Astrocyte (in vitro differentiated cells and primary cell): ENCODE measurements around the gene PRKD3. TPM values are rescaled to one million over a fixed set of nuclear protein-coding genes. Genes with fewer than 3 reads are reported as not detected.
A peak's percentile ranks its signal among the peaks of the same experiment; 100 is the strongest.

Source experiments
- DNase-seq: peaks from one replicate; pipeline ENCODE4 v3.0.0-alpha.2; 2010; ENCODE audit warnings: low read depth
- FAIRE-seq: peaks from 2 replicates; lab custom pipeline; 2011; peaks lifted over from hg19 to GRCh38; lab: Jason Lieb, UNC
- H2AFZ ChIP-seq: 2 replicates; pipeline ENCODE4 v1.6.0; 2012; ENCODE audit warnings: low read depth, low read length, inconsistent platforms
- H3K27ac ChIP-seq: 2 replicates; pipeline ENCODE4 v1.5.1; 2011; ENCODE audit warnings: low read depth, low read length, inconsistent platforms
- H3K27me3 ChIP-seq: 2 replicates; pipeline ENCODE4 v1.6.0; 2011; ENCODE audit warnings: low read length, inconsistent platforms; ENCODE audit not compliant: insufficient read depth
- H3K36me3 ChIP-seq: 2 replicates; pipeline ENCODE4 v1.5.1; 2011; ENCODE audit warnings: low read length, inconsistent platforms; ENCODE audit not compliant: insufficient read depth
- H3K4me1 ChIP-seq: 2 replicates; pipeline ENCODE4 v1.5.1; 2011; ENCODE audit warnings: low read length, inconsistent platforms; ENCODE audit not compliant: insufficient read depth
- H3K4me2 ChIP-seq: 2 replicates; pipeline ENCODE4 v1.6.0; 2012; ENCODE audit warnings: low read length, inconsistent platforms
- H3K4me3 ChIP-seq: 2 replicates; pipeline ENCODE4 v1.5.1; 2011; ENCODE audit warnings: low read depth, mild to moderate bottlenecking, low read length, inconsistent platforms; ENCODE audit not compliant: insufficient read depth
- H3K79me2 ChIP-seq: 2 replicates; pipeline ENCODE4 v1.6.0; 2012; ENCODE audit warnings: mild to moderate bottlenecking, low read length, inconsistent platforms; ENCODE audit not compliant: insufficient read depth
- H3K9ac ChIP-seq: 2 replicates; pipeline ENCODE4 v1.6.0; 2012; ENCODE audit warnings: mild to moderate bottlenecking, low read length, inconsistent platforms
- H3K9me3 ChIP-seq: 2 replicates; pipeline ENCODE4 v1.5.1; 2012; ENCODE audit warnings: low read depth, mild to moderate bottlenecking, low read length, inconsistent platforms; ENCODE audit not compliant: insufficient read depth
- H4K20me1 ChIP-seq: 2 replicates; pipeline ENCODE4 v1.6.0; 2012; ENCODE audit warnings: low read length, inconsistent platforms; ENCODE audit not compliant: insufficient read depth
- H3K27ac Mint-ChIP-seq: one replicate; pipeline ENCODE4 v1.8.0; 2021; ENCODE audit warnings: mild to moderate bottlenecking, mixed read lengths; ENCODE audit not compliant: unreplicated experiment
- H3K27me3 Mint-ChIP-seq: one replicate; pipeline ENCODE4 v1.8.0; 2021; ENCODE audit warnings: low read depth, mixed read lengths; ENCODE audit not compliant: unreplicated experiment
- H3K36me3 Mint-ChIP-seq: one replicate; pipeline ENCODE4 v1.8.0; 2021; ENCODE audit warnings: low read depth, mixed read lengths; ENCODE audit not compliant: unreplicated experiment
- H3K4me1 Mint-ChIP-seq: one replicate; pipeline ENCODE4 v1.8.0; 2021; ENCODE audit warnings: low read depth, mixed read lengths; ENCODE audit not compliant: unreplicated experiment
- H3K4me3 Mint-ChIP-seq: one replicate; pipeline ENCODE4 v1.8.0; 2021; ENCODE audit warnings: mild to moderate bottlenecking, moderate library complexity, mixed read lengths; ENCODE audit not compliant: unreplicated experiment
- H3K9me3 Mint-ChIP-seq: one replicate; pipeline ENCODE4 v1.8.0; 2021; ENCODE audit warnings: mild to moderate bottlenecking, mixed read lengths; ENCODE audit not compliant: unreplicated experiment
- CTCF ChIP-seq: IDR thresholded peaks from 2 replicates; pipeline ENCODE4 v1.5.1; 2011; ENCODE audit warnings: low read depth, mild to moderate bottlenecking, inconsistent platforms, low read length, moderate library complexity; ENCODE audit not compliant: insufficient read depth
- EZH2 ChIP-seq: IDR thresholded peaks from 2 replicates; pipeline ENCODE4 v1.6.1; 2012; ENCODE audit warnings: mild to moderate bottlenecking, low read length, inconsistent platforms; ENCODE audit not compliant: insufficient read depth
- total RNA-seq: library from RNA; stranded (reverse); gene quantifications from 2 replicates; pipeline ENCODE4 v1.2.1, GENCODE V29; 2021

Gene PRKD3
- total RNA-seq, 1 donor from 2014 or later: 42.5 TPM

DNA sequence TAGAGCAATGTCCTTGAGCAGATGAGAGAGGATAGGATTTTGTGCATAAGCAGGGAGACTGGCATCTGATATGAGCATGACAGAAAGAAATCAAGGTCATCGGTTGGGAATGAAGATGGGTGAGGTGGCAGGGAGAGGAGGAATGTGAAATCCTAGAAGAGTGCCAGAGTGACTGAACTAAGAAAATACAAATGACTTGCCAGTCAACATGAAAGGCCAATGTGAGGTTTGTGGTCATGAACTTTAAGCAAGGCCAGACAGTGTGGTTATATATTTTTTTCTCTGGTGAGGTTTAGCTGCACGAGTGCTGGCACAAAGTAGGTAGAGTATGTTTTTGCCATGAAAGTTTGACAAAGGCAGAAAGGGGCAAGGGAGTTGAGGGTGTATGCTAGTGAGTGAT, 41.0 kb upstream of the PRKD3 start:
- no peaks in the 10 kb centered on the region for H3K4me1 ChIP-seq
- peaks cover 4% of the 10 kb centered on the region for H3K36me3 Mint-ChIP-seq
- FAIRE-seq: no peak
- no peak for TF ChIP-seq EZH2
- TF ChIP-seq CTCF: no peak
- no peak overlapping the region for H3K27ac ChIP-seq
- no peaks in the 10 kb centered on the region for H3K36me3 ChIP-seq
- H3K4me1 Mint-ChIP-seq: peaks cover 13% of the 10 kb centered on the region
- no peak overlapping the region for H3K9ac ChIP-seq
- H3K9me3 ChIP-seq: no peaks in the 10 kb centered on the region
- no peaks in the 10 kb centered on the region for H4K20me1 ChIP-seq
- no peak overlapping the region for H3K4me3 ChIP-seq
- H2AFZ ChIP-seq: no peak overlapping the region
- H3K27me3 ChIP-seq: no peaks in the 10 kb centered on the region
- no peaks in the 10 kb centered on the region for H3K79me2 ChIP-seq
- H3K27ac Mint-ChIP-seq: no peak overlapping the region
- no peak for DNase-seq
- no peak overlapping the region for H3K4me2 ChIP-seq
- H3K9me3 Mint-ChIP-seq: peaks cover 2% of the 10 kb centered on the region
- peaks cover 4% of the 10 kb centered on the region for H3K27me3 Mint-ChIP-seq
- no peak overlapping the region for H3K4me3 Mint-ChIP-seq

DNA sequence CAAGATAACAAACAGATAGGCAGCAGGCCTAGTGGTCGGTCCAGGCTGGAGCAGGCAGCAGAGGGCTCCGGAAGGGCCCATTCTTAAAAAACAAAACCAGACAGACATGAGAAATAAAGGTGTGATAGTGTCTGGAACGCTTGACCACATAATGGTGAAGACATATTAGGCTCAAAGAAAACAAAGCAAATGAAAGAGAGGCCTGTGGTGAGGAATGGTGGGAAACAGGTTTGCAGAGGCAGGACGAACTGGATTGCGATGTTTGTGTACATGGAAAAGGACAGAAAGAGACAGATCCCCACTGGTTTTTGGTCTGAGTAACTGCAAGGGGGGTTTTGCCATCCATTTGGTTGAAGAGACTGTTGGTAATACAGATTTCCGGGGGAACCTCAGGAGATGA, 39.7 kb upstream of the PRKD3 start:
- Mint-ChIP-seq H3K9me3 (peaks cover 2% of the 10 kb centered on the region), H3K36me3 (peaks cover 4% of the 10 kb centered on the region), H3K27ac (no peak overlapping the region), H3K4me1 (peaks cover 10% of the 10 kb centered on the region), H3K4me3 (no peak overlapping the region), H3K27me3 (peaks cover 4% of the 10 kb centered on the region)
- no peak overlapping the region for H3K27ac ChIP-seq
- H4K20me1 ChIP-seq: no peaks in the 10 kb centered on the region
- no peak overlapping the region for H3K4me2 ChIP-seq
- no peaks in the 10 kb centered on the region for H3K36me3 ChIP-seq
- peak; percentile 23 for FAIRE-seq
- H2AFZ ChIP-seq: no peak overlapping the region
- no peak overlapping the region for H3K4me3 ChIP-seq
- no peaks in the 10 kb centered on the region for H3K79me2 ChIP-seq
- TF ChIP-seq EZH2 (no peak), CTCF (no peak)
- H3K9me3 ChIP-seq: no peaks in the 10 kb centered on the region
- no peaks in the 10 kb centered on the region for H3K27me3 ChIP-seq
- no peak overlapping the region for H3K9ac ChIP-seq
- H3K4me1 ChIP-seq: no peaks in the 10 kb centered on the region
- DNase-seq: no peak

GRCh38 chr2:37361994-37362698, 37.5 kb upstream of the PRKD3 start:
- no peak for FAIRE-seq
- Histone ChIP-seq H3K27me3 (no peaks in the 10 kb centered on the region), H3K27ac (no peak overlapping the region)

More at GRCh38 chr2:37361994-37362698, 37.5 kb upstream of the PRKD3 start:
- DNase-seq: no peak
- Histone ChIP-seq H3K4me1 (no peaks in the 10 kb centered on the region), H2AFZ (no peak overlapping the region), H4K20me1 (no peaks in the 10 kb centered on the region), H3K36me3 (no peaks in the 10 kb centered on the region), H3K4me2 (no peak overlapping the region), H3K9ac (no peak overlapping the region), H3K9me3 (no peaks in the 10 kb centered on the region), H3K79me2 (no peaks in the 10 kb centered on the region), H3K4me3 (no peak overlapping the region)
- H3K4me3 Mint-ChIP-seq: no peak overlapping the region
- peaks cover 4% of the 10 kb centered on the region for H3K36me3 Mint-ChIP-seq
- no peak overlapping the region for H3K27ac Mint-ChIP-seq
- peaks cover 9% of the 10 kb centered on the region for H3K4me1 Mint-ChIP-seq
- peaks cover 4% of the 10 kb centered on the region for H3K27me3 Mint-ChIP-seq
- no peaks in the 10 kb centered on the region for H3K9me3 Mint-ChIP-seq
- TF ChIP-seq CTCF (no peak), EZH2 (no peak)
